Osteoblast (primary cell): ENCODE data around the gene TOR4A. TPM values are rescaled to one million over a fixed set of nuclear protein-coding genes. Genes with fewer than 3 reads are reported as not detected.
A peak's percentile ranks its signal among the peaks of the same experiment; 100 is the strongest.

Experiments used
- DNase-seq: peaks from one replicate; pipeline ENCODE4 v3.0.0; 2011; ENCODE audit warnings: low spot score, mixed read lengths; ENCODE audit not compliant: insufficient read length; ENCODE audit errors: missing footprints
- H2AFZ ChIP-seq: 2 replicates; pipeline ENCODE4 v1.6.0; 2011; ENCODE audit warnings: mild to moderate bottlenecking, low read length
- H3K27ac ChIP-seq: 2 replicates; pipeline ENCODE4 v1.5.1; 2011; ENCODE audit warnings: mild to moderate bottlenecking, low read depth, low read length, moderate library complexity
- H3K27me3 ChIP-seq: 2 replicates; pipeline ENCODE4 v1.6.0; 2012; ENCODE audit warnings: mild to moderate bottlenecking, control low read depth, inconsistent platforms, low read length, moderate library complexity; ENCODE audit not compliant: insufficient read depth
- H3K36me3 ChIP-seq: 2 replicates; pipeline ENCODE4 v1.5.1; 2011; ENCODE audit warnings: mild to moderate bottlenecking, low read length, control low read depth, moderate library complexity; ENCODE audit not compliant: insufficient read depth
- H3K4me1 ChIP-seq: 2 replicates; pipeline ENCODE4 v1.5.1; 2011; ENCODE audit warnings: mild to moderate bottlenecking, low read length, control low read depth, moderate library complexity; ENCODE audit not compliant: insufficient read depth
- H3K4me2 ChIP-seq: 2 replicates; pipeline ENCODE4 v1.6.0; 2011; ENCODE audit warnings: mild to moderate bottlenecking, low read length; ENCODE audit not compliant: insufficient read depth
- H3K4me3 ChIP-seq: fragments of 200-600 bp; sonication (generic); 3 replicates; pipeline ENCODE4 v1.5.1; 2012; ENCODE audit warnings: mild to moderate bottlenecking, low read length, inconsistent platforms; ENCODE audit not compliant: insufficient read depth
- H3K79me2 ChIP-seq: 2 replicates; pipeline ENCODE4 v1.6.0; 2012; ENCODE audit warnings: mild to moderate bottlenecking, low read length, control low read depth, inconsistent platforms; ENCODE audit not compliant: insufficient read depth
- H3K9me3 ChIP-seq: 2 replicates; pipeline ENCODE4 v1.5.1; 2011; ENCODE audit warnings: low read depth, low read length, control low read depth
- H4K20me1 ChIP-seq: 2 replicates; pipeline ENCODE4 v1.6.0; 2012; ENCODE audit warnings: mild to moderate bottlenecking, low read length, control low read depth; ENCODE audit not compliant: insufficient read depth
- CTCF ChIP-seq: IDR thresholded peaks from 2 replicates; pipeline ENCODE4 v1.5.1; 2011; ENCODE audit warnings: mild to moderate bottlenecking, low read depth, low read length, moderate library complexity; ENCODE audit errors: extremely low read depth
- total RNA-seq: library from RNA; depleted of rRNA; stranded (reverse); fragments of >200 nt; gene quantifications from 2 replicates; pipeline ENCODE4 v1.2.3, GENCODE V29; 2012

TOR4A gene
- total RNA-seq, 1 donor: 2.5 TPM

DNA sequence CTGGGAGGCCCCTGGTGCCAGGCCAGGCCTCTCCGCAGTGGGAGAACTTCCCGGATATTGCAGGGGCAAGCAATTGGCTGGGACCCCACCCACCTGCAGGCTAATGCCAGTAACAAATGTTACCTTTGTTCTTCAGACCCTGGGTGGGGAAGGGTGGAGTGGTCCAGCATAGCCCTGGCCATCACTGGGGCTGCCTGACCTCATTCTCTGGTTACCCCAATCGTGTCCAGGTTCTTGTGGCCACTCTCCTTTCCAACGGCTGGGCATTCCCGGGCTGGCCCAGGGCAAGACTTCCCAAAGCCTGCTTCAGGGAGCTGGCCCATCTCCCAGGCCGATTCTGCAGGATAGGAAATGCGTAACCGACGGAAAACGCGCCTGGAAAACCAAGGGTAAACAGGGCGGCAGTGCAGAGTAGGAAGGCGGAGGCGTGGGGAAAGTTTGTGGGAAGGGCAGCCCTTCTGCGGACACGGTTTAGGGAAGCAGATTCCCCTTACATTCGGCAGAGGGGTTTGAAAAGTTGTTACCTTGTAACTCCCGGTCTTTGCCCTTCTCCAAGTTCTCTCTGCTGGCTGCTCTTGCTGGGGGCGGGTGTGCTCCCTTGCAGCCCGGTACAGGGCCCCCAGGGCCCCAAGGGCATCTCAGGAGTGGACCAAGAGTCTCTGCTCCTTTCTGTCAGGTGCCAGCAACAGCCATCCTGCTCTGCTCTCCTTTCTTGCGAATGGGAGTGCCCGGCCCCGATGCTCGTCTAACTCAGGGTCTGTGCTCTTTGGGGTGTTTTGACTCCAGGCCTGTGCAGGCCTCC is 21.1 kb downstream of the TOR4A start:
- H3K9me3 ChIP-seq: peaks cover 3% of the 10 kb centered on the region
- H3K36me3 ChIP-seq: no peaks in the 10 kb centered on the region
- DNase-seq: no peak
- TF ChIP-seq CTCF: no peak
- peaks cover 4% of the 10 kb centered on the region for H3K4me1 ChIP-seq
- H3K4me3 ChIP-seq: no peak overlapping the region
- H4K20me1 ChIP-seq: peaks cover 3% of the 10 kb centered on the region
- H3K79me2 ChIP-seq: no peaks in the 10 kb centered on the region
- peaks cover 57% of the 10 kb centered on the region for H3K27me3 ChIP-seq
- no peak overlapping the region for H3K4me2 ChIP-seq
- no peak overlapping the region for H2AFZ ChIP-seq
- H3K27ac ChIP-seq: no peak overlapping the region

DNA sequence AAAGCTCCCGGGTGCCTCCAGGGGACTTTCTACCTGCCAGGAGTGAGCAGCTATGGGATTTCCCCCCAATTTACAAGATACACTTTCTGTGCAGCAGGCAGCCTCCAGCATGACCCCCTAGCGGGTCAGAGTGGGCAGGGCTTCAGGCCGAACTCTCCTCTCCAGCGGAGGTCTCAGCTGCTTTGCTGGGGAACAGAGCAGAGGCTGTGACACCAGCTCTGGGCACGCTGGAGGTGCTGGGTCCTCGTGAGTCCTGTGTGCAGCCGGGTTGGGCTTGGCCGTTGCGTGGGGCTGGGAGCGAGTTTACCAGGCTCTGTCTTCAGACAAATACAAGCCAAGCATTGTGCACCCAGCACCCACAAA is 21.7 kb downstream of the TOR4A start:
- Histone ChIP-seq H3K4me1 (peaks cover 4% of the 10 kb centered on the region), H3K36me3 (no peaks in the 10 kb centered on the region)

GRCh38 chr9:137299938-137300337 is 22.4 kb downstream of the TOR4A start:
- H3K9me3 ChIP-seq: no peaks in the 10 kb centered on the region
- peaks cover 4% of the 10 kb centered on the region for H3K4me1 ChIP-seq
- DNase-seq: no peak
- no peak overlapping the region for H3K4me2 ChIP-seq
- H3K79me2 ChIP-seq: no peaks in the 10 kb centered on the region
- no peak for TF ChIP-seq CTCF
- peaks cover 44% of the 10 kb centered on the region for H3K27me3 ChIP-seq
- no peaks in the 10 kb centered on the region for H3K36me3 ChIP-seq
- H4K20me1 ChIP-seq: no peaks in the 10 kb centered on the region
- no peak overlapping the region for H3K4me3 ChIP-seq
- H3K27ac ChIP-seq: no peak overlapping the region
- no peak overlapping the region for H2AFZ ChIP-seq

More for the DNA sequence above, 21.7 kb downstream of the TOR4A start:
- H3K27me3 ChIP-seq: peaks cover 51% of the 10 kb centered on the region
- H3K4me2 ChIP-seq: no peak overlapping the region
- peaks cover 3% of the 10 kb centered on the region for H4K20me1 ChIP-seq
- DNase-seq: no peak
- no peak overlapping the region for H2AFZ ChIP-seq
- H3K4me3 ChIP-seq: no peak overlapping the region
- H3K9me3 ChIP-seq: peaks cover 3% of the 10 kb centered on the region
- no peaks in the 10 kb centered on the region for H3K79me2 ChIP-seq
- no peak for TF ChIP-seq CTCF
- H3K27ac ChIP-seq: no peak overlapping the region

GRCh38 chr9:137300567-137301080 is 23.1 kb downstream of the TOR4A start:
- peak overlapping the region; percentile 41 for H3K4me3 ChIP-seq
- H4K20me1 ChIP-seq: no peaks in the 10 kb centered on the region
- no peak for DNase-seq
- no peaks in the 10 kb centered on the region for H3K79me2 ChIP-seq
- H3K27ac ChIP-seq: no peak overlapping the region
- no peak overlapping the region for H2AFZ ChIP-seq
- H3K4me2 ChIP-seq: peak overlapping the region; percentile 50
- no peak for TF ChIP-seq CTCF
- H3K27me3 ChIP-seq: peaks cover 42% of the 10 kb centered on the region
- no peaks in the 10 kb centered on the region for H3K36me3 ChIP-seq
- H3K9me3 ChIP-seq: no peaks in the 10 kb centered on the region
- H3K4me1 ChIP-seq: peaks cover 8% of the 10 kb centered on the region
